Caco-2 (cell line): ENCODE data around the gene PRDM15. TPM values are rescaled to one million over a fixed set of nuclear protein-coding genes. Genes with fewer than 3 reads are reported as not detected.

Experiments used
- BruUV-seq: library from RNA; stranded (reverse); fragments of 400-500 nt; replicated peaks from 2 replicates; lab custom pipeline; 2021; lab: Mats Ljungman, UMichigan
- CTCF ChIA-PET: fragments of 300-600 bp; sonication (Branson Sonifier 250); formaldehyde crosslinking; loops from one replicate; lab custom pipeline; 2022; ENCODE audit warnings: antibody characterized with exemption; lab: Charles Lee
- POLR2A ChIA-PET: fragments of 300-600 bp; sonication (Branson Sonifier 250); formaldehyde crosslinking; loops from one replicate; lab custom pipeline; 2022; ENCODE audit warnings: antibody characterized with exemption; lab: Charles Lee
- DNase-seq, 2 experiments: peaks; one replicate each; pipeline versions ENCODE4 v3.0.0 to v3.0.0-alpha.2; 2020 to 2022
- H3K27me3 ChIP-seq: replicated peaks from 2 replicates; pipeline ENCODE4 v1.6.0; 2011; ENCODE audit warnings: low read length; ENCODE audit not compliant: control insufficient read depth, insufficient read depth
- H3K36me3 ChIP-seq: 2 replicates; pipeline ENCODE4 v1.5.1; 2011; ENCODE audit warnings: low read length; ENCODE audit not compliant: control insufficient read depth, insufficient read depth
- H3K4me1 ChIP-seq: fragments of 250-450 bp; sonication (Bioruptor Pico); 2 replicates; pipeline ENCODE4 v1.5.1; 2020; ENCODE audit warnings: mild to moderate bottlenecking
- H3K4me3 ChIP-seq: 2 replicates; pipeline ENCODE4 v1.5.1; 2011; ENCODE audit warnings: low read depth, mild to moderate bottlenecking, control low read depth, low read length
- H3K9me3 ChIP-seq: fragments of 250-450 bp; sonication (Bioruptor Pico); 2 replicates; pipeline ENCODE4 v1.5.1; 2020; ENCODE audit warnings: mild to moderate bottlenecking, moderate library complexity
- H3K27ac Mint-ChIP-seq: one replicate; pipeline ENCODE4 v1.8.0; 2022; ENCODE audit warnings: mixed read lengths; ENCODE audit not compliant: unreplicated experiment
- H3K27me3 Mint-ChIP-seq: one replicate; pipeline ENCODE4 v1.8.0; 2022; ENCODE audit warnings: mixed read lengths; ENCODE audit not compliant: insufficient read depth, unreplicated experiment
- H3K36me3 Mint-ChIP-seq: one replicate; pipeline ENCODE4 v1.8.0; 2022; ENCODE audit warnings: mild to moderate bottlenecking, mixed read lengths; ENCODE audit not compliant: insufficient read depth, unreplicated experiment
- H3K4me1 Mint-ChIP-seq: one replicate; pipeline ENCODE4 v1.8.0; 2022; ENCODE audit warnings: low read depth, mixed read lengths; ENCODE audit not compliant: unreplicated experiment
- H3K4me3 Mint-ChIP-seq: one replicate; pipeline ENCODE4 v1.8.0; 2022; ENCODE audit warnings: mild to moderate bottlenecking, moderate library complexity, mixed read lengths; ENCODE audit not compliant: unreplicated experiment
- H3K9me3 Mint-ChIP-seq: one replicate; pipeline ENCODE4 v1.8.0; 2022; ENCODE audit warnings: mixed read lengths; ENCODE audit not compliant: unreplicated experiment
- CTCF ChIP-seq, 2 experiments: fragments of 200-600 bp in 1 of 2; IDR thresholded peaks; 1 replicate in 1 of 2; 2 replicates in 1 of 2; pipeline versions ENCODE4 v1.5.1 to v1.8.0; 2011 to 2022; ENCODE audit warnings: antibody characterized with exemption in 1 of 2, control low read depth in 1 of 2, inconsistent platforms in 1 of 2, low read depth in 1 of 2, low read length in 1 of 2, mild to moderate bottlenecking in 1 of 2, moderate library complexity in 1 of 2; ENCODE audit not compliant: insufficient read depth in 1 of 2, severe bottlenecking in 1 of 2, unreplicated experiment in 1 of 2
- intact Hi-C: fragments of 100-400 bp; cut with micrococcal nuclease; formaldehyde crosslinking; loops from one replicate; pipeline ENCODE4 v1.10.0; 2022; ENCODE audit not compliant: unreplicated experiment
- total RNA-seq: library from RNA; stranded (reverse); gene quantifications from 2 replicates; pipeline ENCODE4 v1.2.3, GENCODE V29; 2022

PRDM15 gene
- total RNA-seq, 1 experiment from 2014 or later: 5.6 TPM

GRCh38 chr21:41852929-41853320, 26.2 kb downstream of the PRDM15 start:
- H3K27ac Mint-ChIP-seq: no peak overlapping the region
- no peak overlapping the region for H3K4me3 Mint-ChIP-seq
- intact Hi-C loops: no loop called here
- ChIA-PET CTCF (no interaction called here), POLR2A (no interaction called here)
- Histone ChIP-seq H3K9me3 (no peaks in the 10 kb centered on the region), H3K4me1 (no peaks in the 10 kb centered on the region; the same call in 1 of the 2 replicates), H3K4me3 (no peak overlapping the region), H3K36me3 (peaks cover 1% of the 10 kb centered on the region), H3K27me3 (no peaks in the 10 kb centered on the region)
- no peaks in the 10 kb centered on the region for H3K9me3 Mint-ChIP-seq
- DNase-seq: no peak
- no peaks in the 10 kb centered on the region for H3K27me3 Mint-ChIP-seq
- H3K4me1 Mint-ChIP-seq: peaks cover 6% of the 10 kb centered on the region
- BruUV-seq: no TSS peak
- no peak for TF ChIP-seq CTCF (IDR thresholded peaks at IDR 0.05; ENCODE audit: insufficient read depth in 1 of 2, low read depth in 1 of 2, low read length in 1 of 2, severe bottlenecking in 1 of 2, unreplicated experiment in 1 of 2)
- no peaks in the 10 kb centered on the region for H3K36me3 Mint-ChIP-seq

GRCh38 chr21:41852151-41852928, 26.8 kb downstream of the PRDM15 start:
- no peaks in the 10 kb centered on the region for H3K9me3 Mint-ChIP-seq
- CTCF ChIA-PET: no interaction called here
- H3K4me3 Mint-ChIP-seq: no peak overlapping the region
- no peaks in the 10 kb centered on the region for H3K27me3 ChIP-seq
- no peaks in the 10 kb centered on the region; the same call in 1 of the 2 replicates for H3K4me1 ChIP-seq
- no peak for TF ChIP-seq CTCF (IDR thresholded peaks at IDR 0.05; ENCODE audit: insufficient read depth in 1 of 2, low read depth in 1 of 2, low read length in 1 of 2, severe bottlenecking in 1 of 2, unreplicated experiment in 1 of 2)
- intact Hi-C loops: no loop called here
- POLR2A ChIA-PET: no interaction called here
- DNase-seq: no peak
- H3K4me3 ChIP-seq: no peak overlapping the region
- no peaks in the 10 kb centered on the region for H3K27me3 Mint-ChIP-seq
- no peak overlapping the region for H3K27ac Mint-ChIP-seq
- no peaks in the 10 kb centered on the region for H3K36me3 Mint-ChIP-seq
- H3K36me3 ChIP-seq: peaks cover 1% of the 10 kb centered on the region; the same call in 1 of the 2 replicates
- no TSS peak for BruUV-seq
- H3K4me1 Mint-ChIP-seq: peaks cover 6% of the 10 kb centered on the region
- H3K9me3 ChIP-seq: no peaks in the 10 kb centered on the region

GRCh38 chr21:41851090-41851790, 27.9 kb downstream of the PRDM15 start:
- POLR2A ChIA-PET: no interaction called here
- no peaks in the 10 kb centered on the region for H3K27me3 Mint-ChIP-seq
- no peak overlapping the region for H3K27ac Mint-ChIP-seq

More at GRCh38 chr21:41851090-41851790, 27.9 kb downstream of the PRDM15 start:
- Mint-ChIP-seq H3K4me1 (peaks cover 6% of the 10 kb centered on the region), H3K9me3 (no peaks in the 10 kb centered on the region), H3K36me3 (no peaks in the 10 kb centered on the region), H3K4me3 (no peak overlapping the region)
- CTCF ChIA-PET: no interaction called here
- H3K9me3 ChIP-seq: no peaks in the 10 kb centered on the region
- H3K27me3 ChIP-seq: no peaks in the 10 kb centered on the region
- TF ChIP-seq CTCF (IDR thresholded peaks at IDR 0.05; ENCODE audit: insufficient read depth in 1 of 2, low read depth in 1 of 2, low read length in 1 of 2, severe bottlenecking in 1 of 2, unreplicated experiment in 1 of 2): no peak
- BruUV-seq: no TSS peak
- intact Hi-C loops: no loop called here
- DNase-seq: no peak
- peaks cover 1% of the 10 kb centered on the region; the same call in 1 of the 2 replicates for H3K36me3 ChIP-seq
- no peak overlapping the region for H3K4me3 ChIP-seq
- H3K4me1 ChIP-seq: no peaks in the 10 kb centered on the region
